ENCODE measurements around the gene ARHGEF7.

The ARHGEF7 gene

DNA sequence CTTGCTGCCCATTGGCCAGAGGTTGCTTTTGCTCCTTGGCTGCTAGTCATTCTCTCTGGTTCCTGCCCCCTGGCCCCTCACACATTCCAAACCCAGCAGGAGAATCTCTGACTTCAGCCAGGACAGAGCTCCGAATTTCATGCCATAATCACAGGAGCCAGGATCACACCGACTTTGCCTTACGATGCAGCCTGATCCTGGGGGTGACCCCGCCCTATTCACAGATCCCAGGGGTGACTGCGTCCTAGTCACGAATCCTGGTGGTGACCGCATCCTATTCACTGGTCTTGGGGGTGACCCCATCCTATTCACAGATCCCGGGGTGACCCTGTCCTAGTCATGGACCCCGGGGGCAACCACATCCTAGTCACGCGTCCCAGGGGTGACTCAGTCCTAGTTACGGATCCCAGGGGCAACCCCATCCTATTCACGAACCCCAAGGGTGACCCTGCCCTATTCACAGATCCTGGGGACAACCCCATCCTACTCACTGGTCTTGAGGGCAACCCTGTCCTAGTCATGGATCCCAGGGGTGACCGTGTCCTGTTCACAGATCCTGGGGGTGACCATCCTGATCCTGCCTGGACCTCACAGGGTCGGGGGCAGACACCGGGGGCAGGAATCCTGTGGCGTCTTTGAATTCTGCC lies 198.0 kb downstream of the ARHGEF7 start:
- no peak for DNase-seq (ENCODE audit: low read depth)
- H3K4me3 ChIP-seq (ENCODE audit: low read length): no peak overlapping the region
- TF ChIP-seq, protein P1, sequence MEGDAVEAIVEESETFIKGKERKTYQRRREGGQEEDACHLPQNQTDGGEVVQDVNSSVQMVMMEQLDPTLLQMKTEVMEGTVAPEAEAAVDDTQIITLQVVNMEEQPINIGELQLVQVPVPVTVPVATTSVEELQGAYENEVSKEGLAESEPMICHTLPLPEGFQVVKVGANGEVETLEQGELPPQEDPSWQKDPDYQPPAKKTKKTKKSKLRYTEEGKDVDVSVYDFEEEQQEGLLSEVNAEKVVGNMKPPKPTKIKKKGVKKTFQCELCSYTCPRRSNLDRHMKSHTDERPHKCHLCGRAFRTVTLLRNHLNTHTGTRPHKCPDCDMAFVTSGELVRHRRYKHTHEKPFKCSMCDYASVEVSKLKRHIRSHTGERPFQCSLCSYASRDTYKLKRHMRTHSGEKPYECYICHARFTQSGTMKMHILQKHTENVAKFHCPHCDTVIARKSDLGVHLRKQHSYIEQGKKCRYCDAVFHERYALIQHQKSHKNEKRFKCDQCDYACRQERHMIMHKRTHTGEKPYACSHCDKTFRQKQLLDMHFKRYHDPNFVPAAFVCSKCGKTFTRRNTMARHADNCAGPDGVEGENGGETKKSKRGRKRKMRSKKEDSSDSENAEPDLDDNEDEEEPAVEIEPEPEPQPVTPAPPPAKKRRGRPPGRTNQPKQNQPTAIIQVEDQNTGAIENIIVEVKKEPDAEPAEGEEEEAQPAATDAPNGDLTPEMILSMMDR (conservative IDR thresholded peaks at IDR 0.05; ENCODE audit: low read length): no peak

DNA sequence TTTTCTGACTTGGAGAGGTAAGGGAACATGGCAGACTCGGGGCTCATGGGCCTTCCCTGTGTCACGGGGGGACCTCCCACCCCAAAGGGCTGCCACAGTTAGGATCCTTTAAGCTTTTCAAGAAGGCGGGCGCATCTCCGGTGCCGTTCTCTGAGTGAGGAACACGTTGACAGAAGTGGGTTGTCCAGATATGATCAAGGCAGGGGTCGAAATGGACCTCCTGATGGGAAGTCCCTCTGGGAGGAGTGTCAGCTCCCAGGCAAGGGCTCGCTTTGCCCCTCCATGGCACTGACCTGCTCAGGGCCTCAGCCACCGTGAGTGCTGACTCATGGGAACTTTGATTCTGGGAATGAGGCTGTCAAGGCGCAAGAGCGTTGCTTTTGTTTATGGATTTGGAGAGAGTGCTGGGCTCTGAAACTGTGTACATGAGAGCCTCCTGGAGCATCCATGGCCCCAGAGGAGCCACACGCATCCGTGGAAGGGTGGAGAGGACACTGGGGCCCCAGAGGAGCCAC lies 198.9 kb downstream of the ARHGEF7 start:
- no peak overlapping the region for H3K4me3 ChIP-seq (ENCODE audit: low read length)
- TF ChIP-seq, protein P1 (conservative IDR thresholded peaks at IDR 0.05; ENCODE audit: low read length): no peak
- no peak for DNase-seq (ENCODE audit: low read depth)

DNA sequence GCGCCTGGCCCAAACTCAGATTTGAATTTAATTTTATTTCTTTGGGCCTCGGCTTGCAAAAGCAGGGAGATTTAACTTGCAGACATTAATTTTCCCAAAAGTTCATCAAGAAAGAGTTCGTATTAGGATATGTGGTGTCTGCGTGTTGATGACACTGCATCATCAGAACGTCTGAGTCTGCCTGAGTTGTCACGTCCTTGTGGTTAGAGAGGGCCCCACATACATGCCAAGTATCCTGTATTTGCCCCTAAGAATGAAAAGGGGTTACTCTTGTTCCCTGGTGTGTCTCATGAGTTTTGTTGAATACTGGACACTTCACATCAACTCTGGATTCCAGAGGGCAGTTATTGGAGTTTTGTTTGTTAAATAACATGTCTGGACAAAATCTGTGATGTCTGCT lies 199.7 kb downstream of the ARHGEF7 start:
- DNase-seq (ENCODE audit: low read depth): peak; percentile 75
- H3K4me3 ChIP-seq (ENCODE audit: low read length): no peak overlapping the region
- TF ChIP-seq, protein P1 (conservative IDR thresholded peaks at IDR 0.05; ENCODE audit: low read length): no peak

DNA sequence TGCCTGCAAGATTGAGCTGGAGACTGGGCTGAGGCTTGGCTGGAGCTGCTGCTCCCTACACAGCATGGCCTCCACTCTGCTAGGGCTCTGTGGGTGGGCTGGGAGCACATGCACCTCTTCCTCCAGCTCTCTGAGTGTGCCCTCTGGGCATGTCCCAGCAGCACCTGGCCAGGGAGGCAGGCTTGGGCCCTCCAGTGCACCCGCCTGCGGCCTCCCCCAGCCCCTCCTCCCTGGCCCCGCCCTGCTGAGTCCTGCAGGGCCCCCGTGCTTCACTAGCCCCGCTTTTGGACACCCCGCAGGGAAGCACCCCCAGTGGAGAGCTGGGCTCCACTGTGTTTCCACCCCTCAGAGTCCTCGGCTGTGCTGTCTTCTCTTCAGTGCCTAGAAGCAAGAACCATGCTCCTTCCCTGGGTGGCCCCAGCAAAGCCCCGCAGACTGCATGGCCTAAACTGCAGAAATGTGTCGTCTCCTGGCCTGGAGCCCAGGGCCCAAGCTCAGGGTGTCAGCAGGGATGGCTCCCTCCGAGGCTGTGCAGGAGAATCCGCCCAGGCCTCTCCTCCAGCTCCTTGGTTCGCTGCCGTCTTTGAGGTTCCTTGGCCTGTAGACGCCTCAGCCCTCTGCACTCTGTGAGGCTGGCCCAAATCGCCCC lies 200.4 kb downstream of the ARHGEF7 start:
- TF ChIP-seq, protein P1 (conservative IDR thresholded peaks at IDR 0.05; ENCODE audit: low read length): no peak
- no peak overlapping the region for H3K4me3 ChIP-seq (ENCODE audit: low read length)
- no peak for DNase-seq (ENCODE audit: low read depth)

DNA sequence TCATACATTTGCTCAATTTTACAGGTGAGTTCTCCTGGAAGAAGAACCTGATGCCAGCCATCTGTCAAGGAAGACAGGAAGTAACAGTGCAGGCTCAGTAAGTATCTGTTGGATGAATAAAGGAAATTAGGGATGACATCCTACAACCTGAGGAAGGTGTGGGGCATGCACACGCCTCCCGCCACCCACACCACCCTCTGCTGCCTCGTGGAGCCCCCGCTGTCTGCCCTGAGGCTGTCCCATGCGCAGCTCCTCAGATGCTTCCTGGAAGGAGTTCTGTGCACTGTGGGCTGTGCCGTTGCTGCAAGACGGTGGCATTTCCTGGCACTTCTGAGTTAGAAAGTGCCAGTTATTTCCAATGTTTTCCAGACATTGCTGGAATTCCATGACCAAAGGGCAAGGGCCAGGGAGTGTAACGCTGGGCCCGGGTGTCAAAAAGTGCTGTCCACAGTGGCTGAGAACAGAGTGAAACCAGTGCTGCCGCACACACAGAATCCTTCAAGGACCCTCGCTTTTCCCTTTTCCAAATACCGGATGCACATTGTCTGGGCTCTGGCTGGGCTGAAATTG lies 201.1 kb downstream of the ARHGEF7 start:
- peak; percentile 6 for DNase-seq (ENCODE audit: low read depth)
- no peak overlapping the region for H3K4me3 ChIP-seq (ENCODE audit: low read length)
- TF ChIP-seq, protein P1 (conservative IDR thresholded peaks at IDR 0.05; ENCODE audit: low read length): no peak

DNA sequence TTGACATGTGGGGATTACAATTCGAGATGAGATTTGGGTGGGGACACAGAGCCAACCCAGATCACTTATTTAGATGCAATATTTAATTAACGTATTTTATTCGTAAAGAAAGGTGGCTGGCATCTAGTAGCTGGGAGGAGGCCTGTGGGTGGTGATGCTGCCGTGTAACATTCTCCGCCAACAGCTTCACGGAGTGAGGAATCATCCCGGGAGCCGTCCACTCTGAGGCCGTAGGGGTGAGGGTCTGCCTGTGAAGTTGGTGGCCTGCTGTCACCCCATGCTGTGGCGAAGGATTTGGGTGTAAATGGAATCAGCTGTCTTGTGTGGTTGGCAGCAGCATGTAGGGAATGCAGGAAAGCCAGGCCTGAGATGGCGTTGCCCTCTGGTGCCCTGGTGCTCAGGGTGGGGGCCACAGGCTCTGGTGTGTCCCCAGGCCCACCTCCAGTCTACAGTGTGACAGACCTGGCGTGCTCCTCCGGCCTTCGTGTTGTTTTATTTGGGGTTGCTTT lies 202.0 kb downstream of the ARHGEF7 start:
- TF ChIP-seq, protein P1 (conservative IDR thresholded peaks at IDR 0.05; ENCODE audit: low read length): no peak

More for the DNA sequence above, 202.0 kb downstream of the ARHGEF7 start:
- no peak overlapping the region for H3K4me3 ChIP-seq (ENCODE audit: low read length)
- no peak for DNase-seq (ENCODE audit: low read depth)

All from AG10803 (cell line).